Measurements from ENCODE around the gene OLA1. TPM values are rescaled to one million over a fixed set of nuclear protein-coding genes. Genes with fewer than 3 reads are reported as not detected.
A peak's percentile ranks its signal among the peaks of the same experiment; 100 is the strongest.

OLA1 gene
- polyA plus RNA-seq, 3 donors, result 24.9 to 72.3 (median 71.9) TPM

DNA sequence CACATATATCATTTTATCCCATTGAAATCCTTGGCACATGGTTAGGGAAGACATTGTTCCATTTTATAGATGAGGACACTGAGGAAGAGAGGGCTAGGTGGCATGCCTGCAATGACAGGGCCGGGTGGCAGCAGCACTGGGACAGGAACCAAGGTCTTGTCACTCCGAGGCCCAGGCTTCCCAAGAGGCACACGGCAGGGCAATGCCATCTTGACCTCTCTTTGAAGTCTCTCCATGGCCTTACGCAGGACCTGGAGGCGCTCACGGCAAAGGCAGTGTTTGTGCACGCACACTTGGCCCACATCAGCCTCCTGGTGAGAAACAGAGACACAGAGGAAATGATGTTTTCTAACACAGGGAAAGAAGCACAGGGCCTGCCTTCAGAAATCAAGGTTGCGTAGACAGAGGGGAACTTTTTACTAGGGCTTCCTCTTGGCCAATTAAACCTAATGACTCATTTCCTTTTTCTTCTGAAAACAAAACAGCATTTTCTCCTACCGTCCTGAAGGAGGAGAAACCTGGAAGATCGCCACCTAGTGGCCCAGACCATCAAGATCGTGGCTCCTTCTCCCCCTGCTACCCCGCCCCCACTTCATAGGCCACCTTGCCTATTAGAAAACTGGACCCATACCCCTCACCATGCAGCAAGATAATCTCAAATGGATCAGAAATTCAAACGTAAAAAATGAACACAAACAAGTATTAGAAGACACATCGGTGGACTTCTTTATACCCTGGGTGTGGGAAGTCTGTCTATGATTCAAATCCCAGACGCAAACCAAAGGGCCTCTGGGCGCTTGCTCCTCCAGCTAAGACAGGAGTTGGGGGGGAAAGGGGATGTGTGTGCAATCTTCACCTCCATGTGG, 208.5 kb downstream of the OLA1 start:
- H3K4me1 Mint-ChIP-seq, result peaks cover 70% of the 10 kb centered on the region
- no peaks in the 10 kb centered on the region for H3K9me3 ChIP-seq (replicated peaks in 1 of 2; ENCODE audit: control insufficient read depth in 1 of 2, insufficient read depth in 1 of 2, low read length in 2 of 2)
- peak overlapping the region; percentile 14 for H2AFZ ChIP-seq (ENCODE audit: insufficient read depth, low read depth, low read length, poor library complexity, severe bottlenecking)
- peaks cover 0 to 4% (median 0%) of the 10 kb centered on the region in 3 donors for H3K27me3 Mint-ChIP-seq (ENCODE audit: low read depth in 3 of 3)
- peak overlapping the region; percentile 97 to 100 (median 99) for H3K27ac Mint-ChIP-seq
- 0% methylated on average over 10 of the region's 16 CpGs for WGBS (ENCODE audit: insufficient coverage)
- H3K9ac ChIP-seq (ENCODE audit: insufficient read depth, low read length, poor library complexity, severe bottlenecking), result peak overlapping the region; percentile 51
- H3K79me2 ChIP-seq (ENCODE audit: insufficient read depth, low read length), result no peaks in the 10 kb centered on the region
- H4K20me1 ChIP-seq (ENCODE audit: insufficient read depth, low read length), result no peaks in the 10 kb centered on the region
- DNase-seq, result peak; percentile 95 to 99 (median 97)
- peaks cover 65 to 69% of the 10 kb centered on the region in 2 donors for H3K4me1 ChIP-seq (ENCODE audit: control insufficient read depth in 1 of 2, insufficient read depth in 2 of 2, low read length in 2 of 2)
- no peaks in the 10 kb centered on the region for H3K36me3 ChIP-seq (replicated peaks in 1 of 2; ENCODE audit: control insufficient read depth in 1 of 2, insufficient read depth in 2 of 2, low read length in 2 of 2)
- H3K36me3 Mint-ChIP-seq, result peaks cover 0 to 4% of the 10 kb centered on the region in 2 donors
- intact Hi-C loops (cut with micrococcal nuclease), result loop anchor here (2.0 to 5.0 kb wide), 3 partner anchors 42 to 75 kb away; partner anchors contain the start of gene SP3 (in 2 of the 2)
- peak overlapping the region; percentile 93 to 99 for H3K27ac ChIP-seq (ENCODE audit: low read depth in 1 of 2, low read length in 2 of 2)
- H3K9me3 Mint-ChIP-seq, result peaks cover 0 to 1% (median 0%) of the 10 kb centered on the region in 7 donors
- H3K4me3 ChIP-seq (replicated peaks in 1 of 3; ENCODE audit: low read depth in 2 of 3, low read length in 3 of 3), result no peak overlapping the region
- H3K4me2 ChIP-seq (replicated peaks; ENCODE audit: extremely low read depth, low read length, poor library complexity, severe bottlenecking), result peak overlapping the region; percentile 25
- H3K27me3 ChIP-seq (ENCODE audit: control insufficient read depth in 2 of 2, insufficient read depth in 2 of 2, low read length in 2 of 2), result no peaks in the 10 kb centered on the region
- peak overlapping the region; percentile 31 to 67 for H3K4me3 Mint-ChIP-seq
- TF ChIP-seq, protein P1, sequence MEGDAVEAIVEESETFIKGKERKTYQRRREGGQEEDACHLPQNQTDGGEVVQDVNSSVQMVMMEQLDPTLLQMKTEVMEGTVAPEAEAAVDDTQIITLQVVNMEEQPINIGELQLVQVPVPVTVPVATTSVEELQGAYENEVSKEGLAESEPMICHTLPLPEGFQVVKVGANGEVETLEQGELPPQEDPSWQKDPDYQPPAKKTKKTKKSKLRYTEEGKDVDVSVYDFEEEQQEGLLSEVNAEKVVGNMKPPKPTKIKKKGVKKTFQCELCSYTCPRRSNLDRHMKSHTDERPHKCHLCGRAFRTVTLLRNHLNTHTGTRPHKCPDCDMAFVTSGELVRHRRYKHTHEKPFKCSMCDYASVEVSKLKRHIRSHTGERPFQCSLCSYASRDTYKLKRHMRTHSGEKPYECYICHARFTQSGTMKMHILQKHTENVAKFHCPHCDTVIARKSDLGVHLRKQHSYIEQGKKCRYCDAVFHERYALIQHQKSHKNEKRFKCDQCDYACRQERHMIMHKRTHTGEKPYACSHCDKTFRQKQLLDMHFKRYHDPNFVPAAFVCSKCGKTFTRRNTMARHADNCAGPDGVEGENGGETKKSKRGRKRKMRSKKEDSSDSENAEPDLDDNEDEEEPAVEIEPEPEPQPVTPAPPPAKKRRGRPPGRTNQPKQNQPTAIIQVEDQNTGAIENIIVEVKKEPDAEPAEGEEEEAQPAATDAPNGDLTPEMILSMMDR (IDR thresholded peaks at IDR 0.05), result peak; percentile 87

DNA sequence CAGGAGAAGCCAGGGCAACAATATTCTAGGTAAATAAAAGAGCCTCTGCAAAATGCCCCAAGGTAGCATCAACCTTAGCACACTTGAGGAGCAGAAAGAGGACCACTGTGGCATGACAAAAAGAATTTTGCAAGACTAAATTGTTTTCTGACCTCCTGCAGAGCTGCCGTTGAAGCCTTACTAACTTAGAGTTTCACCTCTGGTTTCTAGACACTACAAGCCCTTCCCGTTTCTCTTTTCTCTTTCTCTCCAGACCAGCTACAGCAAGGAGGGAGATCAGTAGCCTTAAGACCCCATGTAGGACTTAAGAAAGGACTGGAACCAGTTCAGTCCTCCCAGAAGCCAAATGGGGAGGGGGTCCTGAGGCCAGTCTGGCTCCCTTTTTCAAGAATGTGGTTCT, 209.9 kb downstream of the OLA1 start:
- H3K27me3 ChIP-seq (ENCODE audit: control insufficient read depth in 2 of 2, insufficient read depth in 2 of 2, low read length in 2 of 2), result no peaks in the 10 kb centered on the region
- peak overlapping the region; percentile 44 for H2AFZ ChIP-seq (ENCODE audit: insufficient read depth, low read depth, low read length, poor library complexity, severe bottlenecking)
- peaks cover 71% of the 10 kb centered on the region for H3K4me1 Mint-ChIP-seq
- peak overlapping the region in 1 of 3 experiments; percentile 12 for H3K4me3 ChIP-seq (replicated peaks in 1 of 3; ENCODE audit: low read depth in 2 of 3, low read length in 3 of 3)
- TF ChIP-seq, protein P1 (IDR thresholded peaks at IDR 0.05), result no peak
- peaks cover 5 to 9% of the 10 kb centered on the region in 2 donors for H3K36me3 Mint-ChIP-seq
- peaks cover 0 to 1% (median 0%) of the 10 kb centered on the region in 7 donors for H3K9me3 Mint-ChIP-seq
- no peaks in the 10 kb centered on the region for H3K79me2 ChIP-seq (ENCODE audit: insufficient read depth, low read length)
- peak overlapping the region; percentile 24 for H3K4me2 ChIP-seq (replicated peaks; ENCODE audit: extremely low read depth, low read length, poor library complexity, severe bottlenecking)
- peaks cover 0 to 4% (median 0%) of the 10 kb centered on the region in 3 donors for H3K27me3 Mint-ChIP-seq (ENCODE audit: low read depth in 3 of 3)
- intact Hi-C loops (cut with micrococcal nuclease), result loop anchor here (2.0 to 5.0 kb wide), 2 partner anchors 71 to 74 kb away; partner anchors contain the start of gene SP3 (in 2 of the 2)
- peak in 2 of 3 donors; percentile 45 to 63 for DNase-seq
- no peaks in the 10 kb centered on the region for H3K9me3 ChIP-seq (replicated peaks in 1 of 2; ENCODE audit: control insufficient read depth in 1 of 2, insufficient read depth in 1 of 2, low read length in 2 of 2)
- peak overlapping the region; percentile 46 for H3K9ac ChIP-seq (ENCODE audit: insufficient read depth, low read length, poor library complexity, severe bottlenecking)
- 0% methylated on average over 2 of the region's 2 CpGs for WGBS (ENCODE audit: insufficient coverage)
- no peak overlapping the region for H3K4me3 Mint-ChIP-seq
- peaks cover 63 to 69% of the 10 kb centered on the region in 2 donors for H3K4me1 ChIP-seq (ENCODE audit: control insufficient read depth in 1 of 2, insufficient read depth in 2 of 2, low read length in 2 of 2)
- H3K36me3 ChIP-seq (replicated peaks in 1 of 2; ENCODE audit: control insufficient read depth in 1 of 2, insufficient read depth in 2 of 2, low read length in 2 of 2), result no peaks in the 10 kb centered on the region
- H3K27ac ChIP-seq (ENCODE audit: low read depth in 1 of 2, low read length in 2 of 2), result peak overlapping the region; percentile 93 to 99
- no peaks in the 10 kb centered on the region for H4K20me1 ChIP-seq (ENCODE audit: insufficient read depth, low read length)
- peak overlapping the region; percentile 97 to 100 (median 99) for H3K27ac Mint-ChIP-seq
